ENCODE measurements around the gene ITGB6. TPM values are rescaled to one million over a fixed set of nuclear protein-coding genes. Genes with fewer than 3 reads are reported as not detected.

The ITGB6 gene
- total RNA-seq, 1 experiment from 2014 or later: not detected

- TF ChIP-seq, protein P1, sequence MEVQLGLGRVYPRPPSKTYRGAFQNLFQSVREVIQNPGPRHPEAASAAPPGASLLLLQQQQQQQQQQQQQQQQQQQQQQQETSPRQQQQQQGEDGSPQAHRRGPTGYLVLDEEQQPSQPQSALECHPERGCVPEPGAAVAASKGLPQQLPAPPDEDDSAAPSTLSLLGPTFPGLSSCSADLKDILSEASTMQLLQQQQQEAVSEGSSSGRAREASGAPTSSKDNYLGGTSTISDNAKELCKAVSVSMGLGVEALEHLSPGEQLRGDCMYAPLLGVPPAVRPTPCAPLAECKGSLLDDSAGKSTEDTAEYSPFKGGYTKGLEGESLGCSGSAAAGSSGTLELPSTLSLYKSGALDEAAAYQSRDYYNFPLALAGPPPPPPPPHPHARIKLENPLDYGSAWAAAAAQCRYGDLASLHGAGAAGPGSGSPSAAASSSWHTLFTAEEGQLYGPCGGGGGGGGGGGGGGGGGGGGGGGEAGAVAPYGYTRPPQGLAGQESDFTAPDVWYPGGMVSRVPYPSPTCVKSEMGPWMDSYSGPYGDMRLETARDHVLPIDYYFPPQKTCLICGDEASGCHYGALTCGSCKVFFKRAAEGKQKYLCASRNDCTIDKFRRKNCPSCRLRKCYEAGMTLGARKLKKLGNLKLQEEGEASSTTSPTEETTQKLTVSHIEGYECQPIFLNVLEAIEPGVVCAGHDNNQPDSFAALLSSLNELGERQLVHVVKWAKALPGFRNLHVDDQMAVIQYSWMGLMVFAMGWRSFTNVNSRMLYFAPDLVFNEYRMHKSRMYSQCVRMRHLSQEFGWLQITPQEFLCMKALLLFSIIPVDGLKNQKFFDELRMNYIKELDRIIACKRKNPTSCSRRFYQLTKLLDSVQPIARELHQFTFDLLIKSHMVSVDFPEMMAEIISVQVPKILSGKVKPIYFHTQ (CRISPR knock-in tag; IDR thresholded peaks at IDR 0.05): no peak
- TF ChIP-seq JUN (CRISPR knock-in tag; IDR thresholded peaks at IDR 0.05): no peak
Observed at GRCh38 chr2:160207804-160208654, 8.0 kb upstream of the ITGB6 start (continued).

GRCh38 chr2:160207271-160207670, 7.2 kb upstream of the ITGB6 start:
- Mint-ChIP-seq H3K4me1 (peaks cover 3% of the 10 kb centered on the region; the same call in 1 of the 2 replicates), H3K27ac (no peak overlapping the region), H3K27me3 (ENCODE audit: low read depth) (no peaks in the 10 kb centered on the region), H3K36me3 (peaks cover 6% of the 10 kb centered on the region), H3K4me3 (no peak overlapping the region), H3K9me3 (peaks cover 11% of the 10 kb centered on the region)
- ChIA-PET CTCF (no interaction called here), POLR2A (no interaction called here)
- no peak for ATAC-seq
- TF ChIP-seq, protein P2, sequence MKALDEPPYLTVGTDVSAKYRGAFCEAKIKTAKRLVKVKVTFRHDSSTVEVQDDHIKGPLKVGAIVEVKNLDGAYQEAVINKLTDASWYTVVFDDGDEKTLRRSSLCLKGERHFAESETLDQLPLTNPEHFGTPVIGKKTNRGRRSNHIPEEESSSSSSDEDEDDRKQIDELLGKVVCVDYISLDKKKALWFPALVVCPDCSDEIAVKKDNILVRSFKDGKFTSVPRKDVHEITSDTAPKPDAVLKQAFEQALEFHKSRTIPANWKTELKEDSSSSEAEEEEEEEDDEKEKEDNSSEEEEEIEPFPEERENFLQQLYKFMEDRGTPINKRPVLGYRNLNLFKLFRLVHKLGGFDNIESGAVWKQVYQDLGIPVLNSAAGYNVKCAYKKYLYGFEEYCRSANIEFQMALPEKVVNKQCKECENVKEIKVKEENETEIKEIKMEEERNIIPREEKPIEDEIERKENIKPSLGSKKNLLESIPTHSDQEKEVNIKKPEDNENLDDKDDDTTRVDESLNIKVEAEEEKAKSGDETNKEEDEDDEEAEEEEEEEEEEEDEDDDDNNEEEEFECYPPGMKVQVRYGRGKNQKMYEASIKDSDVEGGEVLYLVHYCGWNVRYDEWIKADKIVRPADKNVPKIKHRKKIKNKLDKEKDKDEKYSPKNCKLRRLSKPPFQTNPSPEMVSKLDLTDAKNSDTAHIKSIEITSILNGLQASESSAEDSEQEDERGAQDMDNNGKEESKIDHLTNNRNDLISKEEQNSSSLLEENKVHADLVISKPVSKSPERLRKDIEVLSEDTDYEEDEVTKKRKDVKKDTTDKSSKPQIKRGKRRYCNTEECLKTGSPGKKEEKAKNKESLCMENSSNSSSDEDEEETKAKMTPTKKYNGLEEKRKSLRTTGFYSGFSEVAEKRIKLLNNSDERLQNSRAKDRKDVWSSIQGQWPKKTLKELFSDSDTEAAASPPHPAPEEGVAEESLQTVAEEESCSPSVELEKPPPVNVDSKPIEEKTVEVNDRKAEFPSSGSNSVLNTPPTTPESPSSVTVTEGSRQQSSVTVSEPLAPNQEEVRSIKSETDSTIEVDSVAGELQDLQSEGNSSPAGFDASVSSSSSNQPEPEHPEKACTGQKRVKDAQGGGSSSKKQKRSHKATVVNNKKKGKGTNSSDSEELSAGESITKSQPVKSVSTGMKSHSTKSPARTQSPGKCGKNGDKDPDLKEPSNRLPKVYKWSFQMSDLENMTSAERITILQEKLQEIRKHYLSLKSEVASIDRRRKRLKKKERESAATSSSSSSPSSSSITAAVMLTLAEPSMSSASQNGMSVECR (CRISPR knock-in tag; IDR thresholded peaks at IDR 0.05; ENCODE audit: borderline replicate concordance): no peak
- TF ChIP-seq HMGA2 (CRISPR knock-in tag; IDR thresholded peaks at IDR 0.05) (no peak), OVOL2 (CRISPR knock-in tag; IDR thresholded peaks at IDR 0.05; ENCODE audit: borderline replicate concordance) (no peak), MAX (CRISPR knock-in tag; IDR thresholded peaks at IDR 0.05) (no peak), TP53 (CRISPR knock-in tag; IDR thresholded peaks at IDR 0.05) (no peak), NFYB (CRISPR knock-in tag; conservative IDR thresholded peaks at IDR 0.05; ENCODE audit: low read depth) (no peak), AFF4 (CRISPR knock-in tag; IDR thresholded peaks at IDR 0.05; ENCODE audit: borderline replicate concordance) (no peak), SMAD4 (CRISPR knock-in tag; IDR thresholded peaks at IDR 0.05) (no peak), SOX15 (CRISPR knock-in tag; IDR thresholded peaks at IDR 0.05) (no peak), CBFB (CRISPR knock-in tag; IDR thresholded peaks at IDR 0.05; ENCODE audit: low read depth) (no peak), NFATC4 (CRISPR knock-in tag; IDR thresholded peaks at IDR 0.05) (no peak), ZBTB21 (CRISPR knock-in tag; IDR thresholded peaks at IDR 0.05; ENCODE audit: borderline replicate concordance) (no peak), ZNF396 (CRISPR knock-in tag; IDR thresholded peaks at IDR 0.05; ENCODE audit: borderline replicate concordance) (no peak), ETV6 (CRISPR knock-in tag; IDR thresholded peaks at IDR 0.05) (no peak), MYBL2 (CRISPR knock-in tag; IDR thresholded peaks at IDR 0.05) (no peak)
- TF ChIP-seq, protein P3, sequence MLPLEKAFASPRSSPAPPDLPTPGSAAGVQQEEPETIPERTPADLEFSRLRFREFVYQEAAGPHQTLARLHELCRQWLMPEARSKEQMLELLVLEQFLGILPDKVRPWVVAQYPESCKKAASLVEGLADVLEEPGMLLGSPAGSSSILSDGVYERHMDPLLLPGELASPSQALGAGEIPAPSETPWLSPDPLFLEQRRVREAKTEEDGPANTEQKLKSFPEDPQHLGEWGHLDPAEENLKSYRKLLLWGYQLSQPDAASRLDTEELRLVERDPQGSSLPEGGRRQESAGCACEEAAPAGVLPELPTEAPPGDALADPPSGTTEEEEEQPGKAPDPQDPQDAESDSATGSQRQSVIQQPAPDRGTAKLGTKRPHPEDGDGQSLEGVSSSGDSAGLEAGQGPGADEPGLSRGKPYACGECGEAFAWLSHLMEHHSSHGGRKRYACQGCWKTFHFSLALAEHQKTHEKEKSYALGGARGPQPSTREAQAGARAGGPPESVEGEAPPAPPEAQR (CRISPR knock-in tag; IDR thresholded peaks at IDR 0.05): no peak
- TF ChIP-seq, protein P4, sequence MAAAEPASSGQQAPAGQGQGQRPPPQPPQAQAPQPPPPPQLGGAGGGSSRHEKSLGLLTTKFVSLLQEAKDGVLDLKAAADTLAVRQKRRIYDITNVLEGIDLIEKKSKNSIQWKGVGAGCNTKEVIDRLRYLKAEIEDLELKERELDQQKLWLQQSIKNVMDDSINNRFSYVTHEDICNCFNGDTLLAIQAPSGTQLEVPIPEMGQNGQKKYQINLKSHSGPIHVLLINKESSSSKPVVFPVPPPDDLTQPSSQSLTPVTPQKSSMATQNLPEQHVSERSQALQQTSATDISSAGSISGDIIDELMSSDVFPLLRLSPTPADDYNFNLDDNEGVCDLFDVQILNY (CRISPR knock-in tag; IDR thresholded peaks at IDR 0.05): no peak
- no peak for DNase-seq (ENCODE audit: low spot score)

All from WTC11 (cell line).